GM12872 (cell line): Measurements from ENCODE around the gene BTBD1.
A peak's percentile ranks its signal among the peaks of the same experiment; 100 is the strongest.

Source experiments
- TF ChIP-seq, protein P1 (sequence below): IDR thresholded peaks from 3 replicates; pipeline ENCODE4 v1.5.1; 2011; ENCODE audit warnings: low read depth, mild to moderate bottlenecking, low read length, moderate library complexity; ENCODE audit not compliant: insufficient read depth

Gene BTBD1

DNA sequence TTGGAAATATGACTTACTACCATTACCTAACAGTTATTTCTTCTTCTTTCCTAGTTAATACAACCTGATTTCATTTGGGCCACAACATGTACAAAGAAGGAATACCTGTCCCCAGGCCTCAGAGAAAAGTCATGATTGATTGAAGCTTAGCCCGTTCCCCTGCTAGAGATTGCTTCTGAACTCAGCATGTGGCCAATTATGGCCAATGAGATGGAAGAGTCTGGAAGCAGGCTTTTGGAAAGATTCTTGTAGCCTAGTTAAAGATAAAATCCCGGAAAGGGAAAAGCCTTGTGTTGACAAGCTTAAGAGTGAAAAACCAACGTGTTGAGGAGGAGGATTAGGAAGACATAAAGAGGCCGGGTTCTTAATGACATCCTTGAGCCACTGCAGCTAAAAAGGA lies 23.4 kb upstream of the BTBD1 start:
- TF ChIP-seq, protein P1, sequence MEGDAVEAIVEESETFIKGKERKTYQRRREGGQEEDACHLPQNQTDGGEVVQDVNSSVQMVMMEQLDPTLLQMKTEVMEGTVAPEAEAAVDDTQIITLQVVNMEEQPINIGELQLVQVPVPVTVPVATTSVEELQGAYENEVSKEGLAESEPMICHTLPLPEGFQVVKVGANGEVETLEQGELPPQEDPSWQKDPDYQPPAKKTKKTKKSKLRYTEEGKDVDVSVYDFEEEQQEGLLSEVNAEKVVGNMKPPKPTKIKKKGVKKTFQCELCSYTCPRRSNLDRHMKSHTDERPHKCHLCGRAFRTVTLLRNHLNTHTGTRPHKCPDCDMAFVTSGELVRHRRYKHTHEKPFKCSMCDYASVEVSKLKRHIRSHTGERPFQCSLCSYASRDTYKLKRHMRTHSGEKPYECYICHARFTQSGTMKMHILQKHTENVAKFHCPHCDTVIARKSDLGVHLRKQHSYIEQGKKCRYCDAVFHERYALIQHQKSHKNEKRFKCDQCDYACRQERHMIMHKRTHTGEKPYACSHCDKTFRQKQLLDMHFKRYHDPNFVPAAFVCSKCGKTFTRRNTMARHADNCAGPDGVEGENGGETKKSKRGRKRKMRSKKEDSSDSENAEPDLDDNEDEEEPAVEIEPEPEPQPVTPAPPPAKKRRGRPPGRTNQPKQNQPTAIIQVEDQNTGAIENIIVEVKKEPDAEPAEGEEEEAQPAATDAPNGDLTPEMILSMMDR = no peak

DNA sequence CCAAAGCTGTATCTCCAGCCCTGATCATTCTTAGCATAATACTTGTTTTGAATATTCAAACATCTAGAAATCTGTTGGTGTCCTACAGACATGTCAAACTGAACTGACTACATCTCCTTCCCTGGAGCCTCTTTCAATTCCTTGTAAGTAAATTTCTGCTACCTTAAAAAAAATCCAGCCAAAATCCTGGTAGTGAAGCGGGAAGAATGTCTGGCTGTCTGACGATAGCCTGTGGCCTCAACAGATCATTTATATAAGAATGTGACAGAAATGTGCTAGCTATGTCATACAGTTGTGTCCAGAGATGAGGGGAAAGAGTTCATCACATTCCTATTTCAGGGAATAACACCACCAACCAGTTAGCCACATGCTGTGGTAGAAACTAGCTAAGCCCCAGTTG lies 21.8 kb upstream of the BTBD1 start:
- TF ChIP-seq, protein P1 = no peak

DNA sequence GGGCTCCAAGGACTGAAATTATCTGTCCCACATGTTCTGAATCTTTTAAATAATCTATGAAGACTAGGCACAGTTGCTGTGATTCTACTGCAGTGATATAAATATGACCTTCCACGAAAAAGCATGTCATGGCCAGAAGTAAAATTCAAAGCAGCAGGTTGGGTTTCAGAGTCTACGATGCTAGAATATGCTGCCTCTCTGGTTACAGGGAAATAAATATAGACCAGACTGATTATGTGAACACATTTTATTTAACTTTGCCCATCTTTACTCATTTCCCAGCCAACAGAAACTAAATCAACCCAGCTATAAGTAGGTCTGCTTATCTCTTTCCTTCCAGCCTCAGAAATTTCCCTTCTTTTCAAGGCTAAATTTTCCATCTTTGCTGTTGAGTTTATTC lies 20.5 kb upstream of the BTBD1 start:
- TF ChIP-seq, protein P1 = no peak

DNA sequence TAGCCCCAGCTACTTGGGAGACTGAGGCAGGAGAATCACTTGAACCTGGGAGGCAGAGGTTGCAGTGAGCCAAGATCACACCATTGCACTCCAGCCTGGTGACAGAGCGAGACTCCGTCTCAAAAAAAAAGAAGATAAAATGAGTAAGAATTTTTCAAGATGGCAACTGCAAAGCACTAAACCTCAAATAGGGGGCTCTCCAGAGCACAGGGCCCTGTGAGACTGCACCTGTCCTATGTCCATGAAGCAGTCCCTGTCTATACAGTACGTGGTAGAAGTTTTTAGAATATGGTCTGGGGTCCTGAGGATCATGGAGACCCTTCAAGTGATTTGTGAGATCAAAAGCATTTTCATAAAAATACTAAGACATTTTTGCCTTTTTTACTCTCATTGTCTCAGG lies 18.4 kb upstream of the BTBD1 start:
- TF ChIP-seq, protein P1 = peak; percentile 17; the same call in 1 of the 3 replicates

DNA sequence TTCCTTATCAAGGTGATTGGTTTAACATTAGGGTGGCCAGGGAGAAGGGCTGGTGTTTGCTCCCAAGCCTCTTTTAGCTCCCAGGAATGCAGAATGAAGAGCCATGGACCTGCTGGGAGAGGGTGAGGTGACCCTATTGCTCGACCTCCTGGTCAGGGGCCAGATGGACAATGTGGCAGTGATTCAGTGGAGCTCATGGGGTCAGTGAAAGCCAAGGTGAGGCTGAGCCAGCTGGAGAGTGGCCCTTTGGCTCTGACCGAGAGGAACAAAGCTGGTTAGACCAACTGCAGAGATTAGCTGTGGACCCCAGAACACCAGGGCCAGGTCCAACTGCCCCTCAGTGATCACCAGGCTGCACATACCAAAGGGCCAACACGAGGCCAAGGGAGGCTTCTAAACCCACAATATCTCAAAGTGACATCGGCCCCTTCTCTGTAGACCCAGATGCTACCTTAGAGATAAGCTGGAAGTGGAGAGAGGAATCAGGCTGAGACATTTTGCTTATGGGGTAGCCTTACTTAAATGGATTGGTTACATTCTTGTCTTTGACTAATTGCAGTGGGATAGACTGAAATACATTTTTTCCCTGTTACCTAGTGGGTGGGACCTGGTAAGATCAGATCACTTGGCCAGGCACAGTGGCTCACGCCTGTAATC lies 15.8 kb upstream of the BTBD1 start:
- TF ChIP-seq, protein P1 = no peak

DNA sequence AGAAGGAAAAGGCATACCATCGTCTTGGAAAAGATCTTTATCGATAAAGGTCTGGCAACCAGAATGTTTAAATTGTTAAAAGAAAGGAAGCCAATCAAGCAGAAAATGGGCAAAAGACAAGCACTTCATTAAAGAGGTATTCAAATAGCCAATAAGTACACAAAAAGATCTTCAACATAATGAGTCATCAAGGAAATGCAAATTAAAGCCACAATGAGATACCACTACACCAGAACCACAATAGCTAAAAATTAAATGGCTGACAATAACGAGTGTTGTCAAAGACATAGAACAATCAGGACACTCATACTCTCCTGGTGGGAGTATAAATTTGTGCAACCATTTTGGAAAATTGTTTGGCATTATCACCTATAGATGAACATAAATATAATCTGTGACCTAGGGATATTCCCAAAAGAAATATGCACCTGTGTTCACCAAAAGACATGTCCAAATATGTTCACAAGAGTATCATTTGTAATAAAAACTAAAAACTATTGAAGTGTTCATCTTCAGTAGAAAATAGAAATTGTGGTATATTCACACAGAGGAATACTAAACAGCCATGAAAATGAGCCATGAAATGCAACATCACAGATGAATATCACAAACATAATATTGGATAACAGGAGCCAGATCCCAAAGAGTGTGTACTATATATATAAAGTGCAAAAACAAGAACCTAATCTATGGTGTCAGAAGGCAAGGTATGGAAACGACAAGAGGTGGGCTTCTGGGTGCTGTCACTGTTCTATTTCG lies 14.4 kb upstream of the BTBD1 start:
- TF ChIP-seq, protein P1 = no peak

DNA sequence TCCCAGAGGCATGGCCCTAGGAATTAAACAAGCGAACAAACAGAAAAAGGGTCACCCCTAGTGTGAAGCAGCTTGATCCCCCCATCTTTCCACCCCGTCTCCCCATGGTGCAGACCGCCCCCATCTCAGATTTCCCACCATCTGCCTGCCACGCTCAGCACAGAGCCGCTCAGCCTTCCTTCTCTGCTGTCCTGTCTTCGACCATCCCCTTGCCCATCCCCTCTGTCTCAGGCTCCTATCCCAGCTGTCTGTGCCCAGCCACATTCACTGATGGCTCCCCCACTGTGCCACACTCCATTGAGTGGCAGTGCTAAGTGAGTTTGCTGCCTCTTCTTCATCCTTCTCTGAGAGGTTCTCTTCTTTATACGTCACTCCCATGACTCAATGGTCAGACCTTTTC lies 11.7 kb upstream of the BTBD1 start:
- TF ChIP-seq, protein P1 = no peak
